HG03066 (cell line): ENCODE measurements around the gene ZNF106.

ENCODE experiments used
- ATAC-seq: cut with Tn5 transposase; IDR thresholded peaks from one replicate; pipeline ENCODE4 v1.9.1; 2021; ENCODE audit warnings: low read depth; ENCODE audit not compliant: unreplicated experiment

The ZNF106 gene

GRCh38 chr15:42409011-42409410 is 81.9 kb downstream of the ZNF106 start:
- ATAC-seq: no peak

DNA sequence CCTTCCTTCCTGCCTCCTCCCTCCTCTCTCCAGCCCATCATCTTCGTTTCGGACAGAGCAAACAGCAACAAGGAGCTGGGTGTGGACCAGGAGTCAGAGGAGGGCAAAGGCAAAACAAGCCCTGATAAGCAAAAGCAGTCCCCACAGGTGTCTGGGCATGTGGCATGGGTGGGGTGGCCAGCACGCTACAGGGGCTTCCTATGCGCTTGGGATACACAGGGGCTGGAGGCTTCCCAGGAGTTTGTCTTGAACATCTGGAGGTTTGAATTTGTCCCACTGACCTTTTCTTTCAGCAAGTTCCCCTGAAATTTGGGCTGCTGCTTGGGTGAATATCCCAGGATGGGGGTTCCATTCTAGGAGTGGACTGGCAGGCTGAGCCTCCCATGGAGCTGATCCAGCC is 82.8 kb downstream of the ZNF106 start:
- ATAC-seq: no peak

GRCh38 chr15:42405863-42406482 is 85.0 kb downstream of the ZNF106 start:
- no peak for ATAC-seq

GRCh38 chr15:42404461-42405235 is 86.3 kb downstream of the ZNF106 start:
- ATAC-seq: no peak

DNA sequence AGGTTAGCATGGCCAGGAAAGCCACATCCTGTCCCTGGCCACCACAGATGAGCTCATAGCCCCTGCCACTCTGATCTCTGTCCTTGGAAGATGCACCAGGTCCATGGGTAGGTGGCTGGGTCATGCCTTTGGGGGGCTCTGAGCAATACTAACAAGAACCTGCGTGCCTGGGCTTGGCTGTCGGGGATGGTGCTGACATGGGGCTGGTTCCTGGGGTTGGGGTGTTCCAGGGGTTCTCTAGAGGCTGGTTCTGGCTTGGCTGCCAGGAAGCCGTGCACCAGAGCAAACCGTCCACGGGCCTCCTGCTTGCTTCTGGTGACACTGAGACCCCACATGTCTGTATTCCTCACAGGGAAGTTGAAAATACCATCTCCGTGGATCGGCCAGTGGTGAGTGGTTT is 87.6 kb downstream of the ZNF106 start:
- ATAC-seq: no peak

DNA sequence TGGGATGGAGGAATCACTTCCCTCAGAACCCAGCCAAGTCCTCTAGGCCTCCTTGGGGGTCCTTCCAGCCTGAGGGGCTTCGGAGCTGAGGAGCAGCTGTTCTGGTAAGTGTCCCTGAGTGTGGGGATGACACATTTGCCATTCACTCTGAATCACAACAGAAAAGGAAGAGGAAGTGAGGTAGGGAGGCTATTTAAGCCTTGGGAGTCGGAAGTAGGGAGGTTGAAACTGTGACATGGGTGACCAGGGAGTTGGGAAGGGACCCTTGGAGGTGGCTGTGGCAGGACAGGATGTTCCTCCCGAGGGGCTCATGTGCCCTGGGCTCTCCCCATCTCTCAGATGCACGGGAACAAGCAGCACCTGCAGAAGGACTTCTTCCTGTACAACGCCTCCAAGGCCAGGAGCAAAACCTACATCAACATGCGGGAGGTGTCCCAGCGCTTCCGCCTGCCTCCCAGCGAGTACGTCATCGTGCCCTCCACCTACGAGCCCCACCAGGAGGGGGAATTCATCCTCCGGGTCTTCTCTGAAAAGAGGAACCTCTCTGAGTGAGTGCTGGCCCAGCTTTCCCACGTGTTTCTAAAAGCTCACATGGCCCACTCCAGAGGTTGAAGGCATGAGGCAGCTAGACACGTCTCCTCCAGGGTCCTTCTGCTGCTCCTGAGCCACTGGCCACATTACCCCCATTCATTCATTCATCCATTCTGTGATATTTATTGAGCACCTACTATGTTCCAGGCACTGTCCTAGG is 88.3 kb downstream of the ZNF106 start:
- ATAC-seq: no peak

DNA sequence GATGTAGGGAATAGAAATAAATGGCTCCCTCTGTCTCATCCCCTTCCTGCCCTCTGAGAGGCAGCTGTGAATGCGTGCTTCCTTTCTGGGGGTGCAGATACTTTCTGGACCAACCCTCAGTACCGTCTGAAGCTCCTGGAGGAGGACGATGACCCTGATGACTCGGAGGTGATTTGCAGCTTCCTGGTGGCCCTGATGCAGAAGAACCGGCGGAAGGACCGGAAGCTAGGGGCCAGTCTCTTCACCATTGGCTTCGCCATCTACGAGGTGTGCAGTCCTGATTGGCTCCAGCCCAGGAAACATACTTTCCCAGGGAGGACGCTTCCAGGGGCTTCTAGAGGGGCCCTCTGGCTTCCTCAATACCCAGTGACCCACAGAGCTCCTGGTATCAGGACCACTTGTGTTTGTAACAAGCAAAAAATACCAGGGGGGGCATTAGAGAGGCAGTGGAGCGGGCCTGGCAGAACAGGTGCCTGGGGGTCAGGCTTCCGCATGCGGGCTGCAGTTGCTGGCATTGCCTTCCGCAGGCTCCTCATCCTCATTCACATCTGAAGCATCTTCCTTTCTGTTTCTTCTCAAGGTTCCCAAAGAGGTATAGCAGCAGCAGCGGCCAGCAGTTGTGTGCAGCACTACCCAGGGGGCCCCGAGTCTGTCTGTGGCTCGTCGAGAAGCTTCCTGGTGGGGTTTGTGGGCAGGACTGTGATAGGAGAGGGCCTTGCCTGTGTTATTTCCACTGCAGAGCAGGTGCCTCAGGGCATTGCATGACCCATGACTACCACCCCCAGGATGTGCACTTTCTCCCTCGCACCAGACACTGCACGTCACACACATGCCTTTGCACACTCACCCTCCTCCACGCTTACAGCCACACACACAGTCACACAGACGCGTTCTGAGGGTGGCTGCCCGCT is 89.1 kb downstream of the ZNF106 start:
- ATAC-seq: no peak

DNA sequence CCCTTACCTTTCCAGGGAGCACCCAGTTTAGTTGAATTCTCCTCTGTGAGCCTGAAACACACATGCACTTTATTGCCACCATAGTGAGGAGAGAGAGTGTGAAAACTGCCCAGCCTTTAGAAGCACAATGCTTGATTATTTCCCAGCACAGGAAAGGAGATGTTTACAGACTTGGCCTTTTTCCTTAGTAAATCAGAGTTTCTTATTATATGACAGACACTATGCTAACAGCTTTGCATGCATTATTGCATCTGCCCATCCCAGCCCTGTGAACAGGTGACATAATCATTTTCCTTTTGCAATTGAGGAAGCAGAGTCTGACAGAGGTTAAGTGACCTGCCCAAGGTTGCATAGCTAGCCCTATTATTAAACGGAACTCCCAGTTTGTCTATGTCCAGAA is 95.1 kb downstream of the ZNF106 start:
- ATAC-seq: no peak

DNA sequence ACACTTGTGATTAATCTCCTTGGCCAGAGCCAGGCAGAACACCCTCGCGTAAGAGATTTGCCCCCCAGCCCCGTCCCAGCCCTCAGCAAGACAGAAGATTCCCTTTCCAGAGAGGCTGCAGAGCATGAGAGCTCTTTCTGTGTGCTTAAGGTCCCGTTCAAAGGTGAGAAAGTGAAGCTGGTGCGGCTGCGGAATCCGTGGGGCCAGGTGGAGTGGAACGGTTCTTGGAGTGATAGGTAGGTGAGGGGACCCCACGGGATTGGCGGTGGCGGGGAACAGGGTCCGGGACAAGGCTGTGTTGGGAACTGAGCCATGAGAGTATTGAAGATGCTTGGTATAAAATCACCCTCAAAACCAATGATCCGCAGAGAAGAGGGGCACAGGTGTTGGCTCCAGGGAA is 96.8 kb downstream of the ZNF106 start:
- no peak for ATAC-seq

DNA sequence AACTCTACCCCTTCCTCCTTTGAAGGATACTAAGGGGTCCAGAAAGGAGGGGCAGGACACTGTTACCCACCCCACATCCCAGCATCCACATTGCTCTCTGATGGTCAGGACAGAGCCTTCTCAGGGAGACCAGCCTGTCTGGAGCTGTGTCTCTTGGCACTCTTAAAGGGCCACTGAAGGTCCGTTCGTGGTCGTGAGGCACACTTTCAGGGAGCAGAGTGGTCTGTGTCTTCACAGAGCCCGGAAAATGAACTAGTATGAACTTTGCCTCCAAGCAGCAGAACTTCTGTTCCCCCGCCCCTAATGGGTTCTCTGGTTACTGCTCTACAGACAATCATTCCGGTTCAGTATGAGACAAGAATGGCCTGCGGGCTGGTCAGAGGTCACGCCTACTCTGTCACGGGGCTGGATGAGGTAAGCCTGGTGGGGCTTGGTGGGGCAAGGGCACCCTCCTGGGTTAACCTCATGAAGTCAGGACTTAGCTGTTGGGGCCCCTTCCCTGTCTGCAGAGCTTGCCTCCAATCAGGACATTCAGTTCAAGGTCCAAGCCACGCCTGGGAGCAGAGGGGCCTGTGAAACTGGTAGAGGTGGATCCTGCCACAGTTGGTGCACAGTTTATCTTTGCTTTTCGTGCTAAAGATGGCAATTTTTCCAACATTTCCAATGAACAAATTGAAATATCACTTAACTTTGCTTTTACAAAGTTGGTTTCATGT is 98.5 kb downstream of the ZNF106 start:
- no peak for ATAC-seq

DNA sequence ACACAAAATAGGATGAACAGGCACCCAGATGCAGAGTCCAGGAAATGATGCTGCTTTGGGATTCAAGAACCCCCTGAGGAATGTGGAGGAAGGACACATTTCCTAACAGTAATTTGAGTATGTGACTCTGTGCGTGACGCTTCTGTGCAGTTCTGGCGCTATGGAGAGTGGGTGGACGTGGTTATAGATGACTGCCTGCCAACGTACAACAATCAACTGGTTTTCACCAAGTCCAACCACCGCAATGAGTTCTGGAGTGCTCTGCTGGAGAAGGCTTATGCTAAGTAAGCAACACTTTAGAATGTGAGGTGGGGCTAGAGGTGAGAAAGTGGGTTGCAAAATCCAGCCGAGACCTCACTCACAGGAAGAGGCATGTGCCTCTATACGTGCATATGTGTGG is 103.3 kb downstream of the ZNF106 start:
- ATAC-seq: no peak

- no peak for ATAC-seq
These were observed 104.8 kb downstream of the ZNF106 start for GRCh38 chr15:42385980-42386700.

DNA sequence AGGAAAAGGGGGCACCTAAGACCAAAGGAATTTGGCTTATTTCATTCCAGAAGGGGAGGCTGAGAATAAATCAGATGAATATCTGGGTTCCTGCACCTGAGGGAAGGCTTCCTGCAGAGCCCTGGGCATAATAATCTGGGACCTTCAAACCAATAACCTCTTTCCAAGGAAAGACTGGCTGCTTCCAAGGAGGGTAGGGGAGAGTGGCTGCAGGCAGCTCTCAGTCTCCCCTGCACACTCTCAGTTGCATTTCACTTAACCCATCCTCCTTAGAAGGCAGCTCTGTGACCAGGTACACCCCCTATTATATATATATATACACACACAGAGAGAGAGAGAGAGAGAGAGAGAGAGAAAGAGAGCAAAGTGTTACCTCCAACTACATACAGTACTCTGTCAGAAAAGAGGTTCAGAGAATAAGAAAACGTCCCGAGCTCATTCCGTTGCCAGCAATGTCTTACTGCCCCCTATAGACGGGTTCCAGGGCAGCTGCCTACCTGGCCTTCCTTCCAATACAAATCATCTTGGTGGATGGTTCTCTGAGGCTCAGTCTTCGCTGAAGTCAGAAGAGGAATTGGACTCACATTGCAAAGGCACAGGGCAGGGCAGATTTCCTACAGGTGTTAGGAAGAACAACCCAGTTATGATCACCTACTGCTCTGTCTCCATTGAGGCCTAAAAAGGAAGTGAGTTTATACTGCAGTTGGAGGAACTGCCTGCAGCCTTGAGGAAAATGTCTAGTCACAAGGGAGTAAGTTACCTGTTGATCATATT is 105.5 kb downstream of the ZNF106 start:
- no peak for ATAC-seq

GRCh38 chr15:42384597-42384996 is 106.3 kb downstream of the ZNF106 start:
- ATAC-seq: no peak

GRCh38 chr15:42378011-42378410 is 112.9 kb downstream of the ZNF106 start:
- ATAC-seq: no peak

GRCh38 chr15:42375941-42376340 is 115.0 kb downstream of the ZNF106 start:
- no peak for ATAC-seq

DNA sequence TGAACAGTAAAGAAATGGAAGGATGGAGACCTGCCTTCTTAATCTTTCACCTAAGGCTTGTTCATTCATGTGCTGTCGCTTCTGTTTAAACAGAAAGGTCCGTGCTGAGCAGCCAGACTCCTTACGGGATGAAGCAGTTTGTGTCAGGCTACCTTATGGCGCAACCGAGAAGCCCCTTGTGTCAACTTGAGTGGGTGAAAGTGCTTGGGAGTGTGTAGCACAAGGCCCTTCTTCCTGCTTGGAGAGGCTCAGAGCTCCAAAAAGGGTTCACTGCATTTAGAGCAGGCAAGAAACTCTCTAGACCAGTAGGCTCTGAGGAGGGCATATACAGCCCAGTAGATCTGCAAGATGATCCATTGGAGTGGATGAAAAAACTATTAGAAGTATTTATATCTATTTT is 115.7 kb downstream of the ZNF106 start:
- no peak for ATAC-seq

DNA sequence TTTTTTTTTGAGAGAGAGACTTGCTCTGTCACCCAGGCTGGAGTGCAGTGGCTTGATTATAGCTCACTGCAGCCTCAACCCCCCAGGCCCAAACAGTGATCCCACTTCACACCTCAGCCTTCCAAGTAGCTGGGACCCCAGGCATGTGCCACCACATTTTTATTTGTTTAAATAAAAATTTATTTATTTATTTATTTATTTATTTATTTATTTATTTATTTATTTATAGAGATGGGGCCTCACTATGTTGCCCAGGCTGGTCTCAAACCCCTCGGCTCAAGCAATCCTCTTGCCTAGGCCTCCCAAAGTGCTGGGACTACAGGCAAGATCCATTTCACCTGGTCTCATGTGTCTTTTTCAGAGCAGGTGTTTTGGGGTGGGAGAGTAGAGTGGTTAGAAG is 116.1 kb downstream of the ZNF106 start:
- no peak for ATAC-seq

DNA sequence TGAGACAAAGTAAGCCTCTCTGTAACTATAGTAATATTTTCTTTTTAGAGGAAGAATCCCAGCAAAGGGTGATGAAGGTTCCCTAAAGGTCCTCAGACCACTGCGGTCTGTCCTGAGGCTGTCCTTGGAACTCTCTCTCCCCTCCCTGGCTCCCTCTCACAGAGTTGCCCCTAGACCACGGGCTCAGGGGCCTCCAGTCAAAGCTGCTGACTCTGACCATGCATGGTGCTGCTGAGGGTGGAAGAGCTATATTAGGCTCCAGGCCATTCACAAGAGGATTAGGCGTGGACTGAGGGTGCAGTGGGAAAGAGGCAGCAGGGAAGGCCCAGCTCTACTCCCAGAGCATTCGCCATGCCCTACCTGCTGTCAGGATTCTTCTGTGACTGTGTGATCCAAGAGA is 117.0 kb downstream of the ZNF106 start:
- no peak for ATAC-seq
